A673 (cell line): ENCODE data around the gene FBXL4. TPM values are rescaled to one million over a fixed set of nuclear protein-coding genes. Genes with fewer than 3 reads are reported as not detected.
A peak's percentile ranks its signal among the peaks of the same experiment; 100 is the strongest.

Source experiments
- BruUV-seq: library from RNA; stranded (reverse); fragments of 400-500 nt; replicated peaks from 2 replicates; lab custom pipeline; 2021; lab: Mats Ljungman, UMichigan
- CTCF ChIA-PET: fragments of 300-600 bp; sonication (Branson Sonifier 250); formaldehyde crosslinking; loops from one replicate; lab custom pipeline; 2022; ENCODE audit warnings: antibody characterized with exemption; lab: Charles Lee
- POLR2A ChIA-PET: fragments of 300-600 bp; sonication (Branson Sonifier 250); formaldehyde crosslinking; loops from one replicate; lab custom pipeline; 2022; ENCODE audit warnings: antibody characterized with exemption; ENCODE audit not compliant: low non-redundant PET; lab: Charles Lee
- DNase-seq: peaks from one replicate; pipeline ENCODE4 v3.0.0-alpha.2; 2015; ENCODE audit warnings: low spot score
- H3K27ac ChIP-seq: fragments of 200-600 bp; sonication (generic); 2 replicates; pipeline ENCODE4 v1.5.1; 2016; ENCODE audit warnings: mixed run types, low read depth, mild to moderate bottlenecking, mixed read lengths, antibody characterized with exemption, low read length; ENCODE audit not compliant: poor library complexity, severe bottlenecking
- H3K27me3 ChIP-seq: fragments of 200-600 bp; sonication (generic); replicated peaks from 2 replicates; pipeline ENCODE4 v1.6.1; 2017; ENCODE audit warnings: mixed run types, low read depth, mild to moderate bottlenecking, mixed read lengths, antibody characterized with exemption, low read length; ENCODE audit not compliant: insufficient read depth, poor library complexity
- H3K36me3 ChIP-seq: fragments of 200-600 bp; sonication (generic); 2 replicates; pipeline ENCODE4 v1.6.1; 2016; ENCODE audit warnings: mixed run types, mild to moderate bottlenecking, mixed read lengths, antibody characterized with exemption, low read length; ENCODE audit not compliant: insufficient read depth, poor library complexity, severe bottlenecking
- H3K4me1 ChIP-seq: fragments of 200-600 bp; sonication (generic); 2 replicates; pipeline ENCODE4 v1.6.1; 2017; ENCODE audit warnings: mixed run types, mild to moderate bottlenecking, mixed read lengths, antibody characterized with exemption, low read length; ENCODE audit not compliant: insufficient read depth, poor library complexity, severe bottlenecking
- H3K4me3 ChIP-seq: fragments of 200-600 bp; sonication (generic); 2 replicates; pipeline ENCODE4 v1.5.1; 2016; ENCODE audit warnings: low read depth, mixed run types, mild to moderate bottlenecking, mixed read lengths, low read length; ENCODE audit not compliant: poor library complexity, severe bottlenecking
- H3K9me3 ChIP-seq: fragments of 200-600 bp; sonication (generic); 2 replicates; pipeline ENCODE4 v1.6.1; 2016; ENCODE audit warnings: mixed run types, low read depth, mild to moderate bottlenecking, mixed read lengths, antibody characterized with exemption, low read length; ENCODE audit not compliant: poor library complexity, severe bottlenecking
- EZH2 ChIP-seq: fragments of 200-600 bp; sonication (generic); IDR thresholded peaks from 2 replicates; pipeline ENCODE4 v1.6.1; 2017; ENCODE audit warnings: borderline replicate concordance, low read depth, mild to moderate bottlenecking, mixed read lengths, antibody characterized with exemption, low read length; ENCODE audit not compliant: poor library complexity, severe bottlenecking
- intact Hi-C: fragments of 100-400 bp; cut with micrococcal nuclease; formaldehyde crosslinking; loops from one replicate; pipeline ENCODE4 v1.10.0; 2022; ENCODE audit not compliant: unreplicated experiment
- total RNA-seq: library from RNA; stranded (reverse); gene quantifications from 2 replicates; pipeline ENCODE4 v1.2.3, GENCODE V29; 2021
- TF ChIP-seq, protein P1 (sequence below): fragments of 300-800, 200-600 bp; sonication (generic); conservative IDR thresholded peaks from 2 replicates; pipeline ENCODE4 v1.5.1; 2017; ENCODE audit warnings: low read depth, mild to moderate bottlenecking, antibody characterized with exemption, low read length, moderate library complexity, mixed read lengths

FBXL4 gene
- total RNA-seq, 1 experiment from 2014 or later = 13.2 TPM

DNA sequence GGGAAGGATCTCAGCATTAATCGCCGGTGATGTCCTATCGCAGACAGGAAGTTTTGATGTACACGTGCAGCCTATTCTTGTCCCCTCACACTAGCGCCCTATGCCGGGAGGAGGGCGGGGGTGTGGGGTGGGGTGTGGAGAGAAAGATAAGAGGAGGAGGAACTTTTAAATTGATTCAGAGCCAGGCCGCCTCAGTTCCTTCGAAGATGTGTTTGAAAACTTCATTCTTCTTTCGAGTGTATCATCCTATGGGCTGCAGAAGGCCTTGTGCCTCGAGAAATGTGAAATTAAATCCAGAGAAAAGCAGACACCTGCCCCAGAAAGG, 115.8 kb downstream of the FBXL4 start:
- Histone ChIP-seq H3K36me3 (no peaks in the 10 kb centered on the region), H3K4me1 (peaks cover 3% of the 10 kb centered on the region), H3K27ac (no peak overlapping the region), H3K4me3 (peak overlapping the region; percentile 91), H3K27me3 (no peaks in the 10 kb centered on the region), H3K9me3 (no peaks in the 10 kb centered on the region)
- DNase-seq = no peak
- POLR2A ChIA-PET = no interaction called here
- TF ChIP-seq, protein P1, sequence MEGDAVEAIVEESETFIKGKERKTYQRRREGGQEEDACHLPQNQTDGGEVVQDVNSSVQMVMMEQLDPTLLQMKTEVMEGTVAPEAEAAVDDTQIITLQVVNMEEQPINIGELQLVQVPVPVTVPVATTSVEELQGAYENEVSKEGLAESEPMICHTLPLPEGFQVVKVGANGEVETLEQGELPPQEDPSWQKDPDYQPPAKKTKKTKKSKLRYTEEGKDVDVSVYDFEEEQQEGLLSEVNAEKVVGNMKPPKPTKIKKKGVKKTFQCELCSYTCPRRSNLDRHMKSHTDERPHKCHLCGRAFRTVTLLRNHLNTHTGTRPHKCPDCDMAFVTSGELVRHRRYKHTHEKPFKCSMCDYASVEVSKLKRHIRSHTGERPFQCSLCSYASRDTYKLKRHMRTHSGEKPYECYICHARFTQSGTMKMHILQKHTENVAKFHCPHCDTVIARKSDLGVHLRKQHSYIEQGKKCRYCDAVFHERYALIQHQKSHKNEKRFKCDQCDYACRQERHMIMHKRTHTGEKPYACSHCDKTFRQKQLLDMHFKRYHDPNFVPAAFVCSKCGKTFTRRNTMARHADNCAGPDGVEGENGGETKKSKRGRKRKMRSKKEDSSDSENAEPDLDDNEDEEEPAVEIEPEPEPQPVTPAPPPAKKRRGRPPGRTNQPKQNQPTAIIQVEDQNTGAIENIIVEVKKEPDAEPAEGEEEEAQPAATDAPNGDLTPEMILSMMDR = no peak
- no peak for TF ChIP-seq EZH2
- intact Hi-C loops = loop anchor here (5.0 to 10.0 kb wide), 3 partner anchors 257 to 1367 kb away; no protein-coding TSS in a partner anchor
- BruUV-seq = no TSS peak
- CTCF ChIA-PET = no interaction called here

DNA sequence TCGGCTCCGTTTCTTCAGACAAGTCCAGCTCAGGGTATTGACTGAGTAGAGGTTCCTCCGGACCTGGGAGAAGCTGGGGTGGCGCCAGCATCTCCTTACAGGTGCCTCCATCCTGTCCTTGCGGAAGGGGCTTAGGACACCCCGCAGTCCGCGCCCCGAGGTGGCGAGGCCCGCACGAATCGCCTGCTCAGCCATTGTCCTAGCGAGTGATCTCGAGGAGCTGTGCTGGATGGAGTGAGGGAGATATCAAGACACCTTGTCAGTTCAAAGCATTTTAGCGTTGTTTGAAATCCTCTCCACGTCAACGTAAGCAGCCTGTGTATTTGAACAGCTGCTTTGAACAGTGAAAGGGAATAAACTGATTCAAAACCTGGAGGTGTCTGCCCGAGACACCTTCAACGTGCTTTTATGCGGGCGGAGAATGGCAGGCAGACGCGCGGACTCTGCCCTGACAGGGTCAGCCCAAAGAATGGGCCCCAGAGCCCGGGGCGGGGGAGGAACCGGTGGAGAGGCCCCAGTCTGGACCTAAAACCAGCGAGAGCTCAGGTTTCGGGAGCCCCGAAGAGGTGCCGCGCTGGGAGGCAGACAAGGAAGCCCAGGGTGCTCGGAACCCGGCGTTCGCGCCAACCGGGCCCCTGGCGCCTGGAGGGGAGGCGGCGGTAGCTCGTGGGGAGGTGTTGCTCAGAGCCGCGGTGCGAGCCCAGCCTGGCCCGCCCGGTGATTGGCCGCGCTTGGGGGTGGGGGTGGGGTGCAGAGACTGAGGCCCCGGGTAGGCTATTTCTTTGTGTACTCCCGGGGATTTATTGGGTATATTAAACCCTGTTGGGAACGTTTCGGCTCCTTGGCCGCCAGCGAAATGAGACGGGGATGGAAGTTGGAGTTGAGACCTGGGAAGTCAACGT, 116.4 kb downstream of the FBXL4 start:
- ChIA-PET CTCF (no interaction called here), POLR2A (no interaction called here)
- no peak for DNase-seq
- no peaks in the 10 kb centered on the region for H3K9me3 ChIP-seq
- intact Hi-C loops = loop anchor here (5.0 to 10.0 kb wide), 3 partner anchors 257 to 1367 kb away; no protein-coding TSS in a partner anchor
- no peak overlapping the region for H3K4me3 ChIP-seq
- TF ChIP-seq, protein P1 = no peak
- TF ChIP-seq EZH2 = no peak
- peaks cover 3% of the 10 kb centered on the region for H3K4me1 ChIP-seq
- no peak overlapping the region for H3K27ac ChIP-seq
- H3K36me3 ChIP-seq = no peaks in the 10 kb centered on the region
- no TSS peak for BruUV-seq
- H3K27me3 ChIP-seq = no peaks in the 10 kb centered on the region

GRCh38 chr6:98830146-98830545, 117.6 kb downstream of the FBXL4 start:
- Histone ChIP-seq H3K4me3 (no peak overlapping the region), H3K27ac (no peak overlapping the region), H3K27me3 (no peaks in the 10 kb centered on the region), H3K4me1 (peaks cover 3% of the 10 kb centered on the region), H3K36me3 (no peaks in the 10 kb centered on the region), H3K9me3 (no peaks in the 10 kb centered on the region)
- BruUV-seq = no TSS peak
- no peak for DNase-seq
- no peak for TF ChIP-seq EZH2
- TF ChIP-seq, protein P1 = no peak
- CTCF ChIA-PET = no interaction called here
- POLR2A ChIA-PET = no interaction called here
- intact Hi-C loops = loop anchor here (5.0 to 10.0 kb wide), 3 partner anchors 255 to 1365 kb away; no protein-coding TSS in a partner anchor
